ENCODE results near the gene PTCD1. TPM values are rescaled to one million over a fixed set of nuclear protein-coding genes. Genes with fewer than 3 reads are reported as not detected.

The PTCD1 gene
- total and polyA plus RNA-seq, 9 of the 15 experiments (the other 6 are each of a cell fraction or from before 2014, with no cell fraction given) = 0.46 to 17.1 (median 6.2) TPM

DNA sequence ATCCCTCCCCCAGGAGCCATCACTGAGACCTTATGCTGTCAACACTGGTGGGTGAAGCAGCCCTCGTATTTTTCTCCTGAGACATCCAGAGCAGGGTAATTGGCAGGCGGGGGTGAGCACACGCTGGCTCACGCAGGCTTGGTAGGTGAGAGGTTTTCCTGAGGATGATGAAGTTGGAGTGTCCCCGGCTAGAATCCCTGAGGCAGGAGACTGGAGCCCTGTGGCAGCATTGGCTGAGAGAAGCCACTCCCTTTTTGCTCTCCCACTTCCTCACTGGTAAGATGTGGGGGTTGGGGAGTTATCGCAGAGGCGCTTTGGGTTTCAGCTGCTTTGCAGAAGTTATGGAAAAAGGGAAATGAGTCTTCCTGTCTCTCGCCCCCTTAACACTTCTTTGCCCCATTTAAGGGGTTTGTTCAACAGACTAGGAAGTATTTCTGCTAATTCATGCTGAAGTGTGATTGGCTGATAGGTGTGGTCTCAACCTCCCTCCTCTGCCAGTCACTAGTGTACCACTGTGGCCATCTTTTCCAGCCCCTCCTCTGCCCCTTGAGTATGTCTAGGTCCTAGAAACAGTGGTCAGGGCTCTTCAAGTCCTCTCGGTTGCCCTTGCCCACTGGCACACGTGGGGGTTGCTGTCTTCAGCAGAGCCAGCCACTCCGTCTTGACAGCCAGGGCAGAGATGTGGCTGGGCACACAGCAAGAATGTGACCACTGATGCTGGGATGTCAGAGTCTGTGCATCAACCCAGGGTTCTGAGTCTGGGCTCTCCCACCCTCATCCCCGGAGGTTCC is 58.4 kb downstream of the PTCD1 start (continued):
- TF ChIP-seq, protein P1, sequence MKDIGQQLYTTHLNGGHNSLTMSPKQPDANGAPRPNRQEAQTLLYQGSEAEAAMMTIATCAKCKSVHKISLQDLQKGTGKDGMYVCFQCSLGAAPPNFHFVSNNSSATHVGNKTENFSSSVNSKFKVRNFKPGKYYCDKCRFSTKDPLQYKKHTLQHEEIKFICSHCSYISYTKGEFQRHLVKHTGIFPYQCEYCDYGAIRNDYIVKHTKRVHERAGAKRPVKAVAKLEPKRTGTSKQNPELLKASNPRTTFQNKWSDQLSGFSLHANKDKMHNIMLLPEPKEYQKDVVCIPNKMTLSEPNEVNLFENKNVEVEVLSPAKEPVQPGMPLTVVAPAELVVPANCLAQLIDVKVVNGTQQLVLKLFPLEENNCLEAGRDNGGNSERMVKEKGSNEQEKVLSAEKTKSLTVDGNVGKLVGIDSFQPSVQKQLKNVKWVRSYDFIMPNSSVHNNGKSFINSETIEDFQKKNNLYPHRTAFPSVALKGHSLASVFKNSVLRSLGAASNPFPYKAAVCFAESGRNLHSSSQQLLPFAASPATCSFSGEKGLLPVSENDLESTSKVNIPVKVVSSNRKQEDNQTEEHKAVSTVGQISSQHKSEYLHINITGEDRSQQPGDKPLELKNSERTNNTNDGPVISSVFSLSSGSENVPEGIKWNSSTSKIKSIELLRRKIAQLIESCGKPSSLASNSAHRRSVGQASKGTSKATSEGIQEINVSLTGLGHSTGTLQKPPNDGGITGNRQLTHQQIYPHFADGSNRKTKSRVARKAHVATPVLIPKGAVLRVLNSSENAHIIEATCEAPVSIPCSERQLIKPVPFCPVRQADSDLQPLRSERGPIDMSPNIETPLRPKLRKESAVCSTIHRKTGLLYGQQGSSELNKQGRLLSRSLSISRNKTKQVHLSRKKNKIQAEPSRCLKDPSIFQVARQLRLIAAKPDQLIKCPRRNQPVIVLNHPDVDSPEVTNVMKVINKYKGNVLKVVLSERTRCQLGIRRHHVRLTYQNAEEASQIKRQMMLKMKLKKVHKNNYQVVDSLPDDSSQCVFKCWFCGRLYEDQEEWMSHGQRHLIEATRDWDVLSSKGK (CRISPR knock-in tag; IDR thresholded peaks at IDR 0.05) = no peak
- 0 out of 4 replicates have a peak, but pooled peaks of 1 of the 2 experiments have one; percentile 36 for TF ChIP-seq NRF1 (conservative IDR thresholded peaks at IDR 0.05 in 1 of 2, IDR thresholded peaks at IDR 0.05 in 1 of 2)
- peak; percentile 76 for TF ChIP-seq C11orf30 (IDR thresholded peaks at IDR 0.05; ENCODE audit: low read depth)
- TF ChIP-seq CXXC5 (CRISPR knock-in tag; IDR thresholded peaks at IDR 0.05) = peak; percentile 19; the same call in 1 of the 2 replicates
- TF ChIP-seq MYNN (IDR thresholded peaks at IDR 0.05) = peak; percentile 10; the same call in 1 of the 2 replicates
- TF ChIP-seq MYNN (CRISPR knock-in tag; IDR thresholded peaks at IDR 0.05) = no peak
- TF ChIP-seq BMI1 (IDR thresholded peaks at IDR 0.05; ENCODE audit: low read length) = no peak
- TF ChIP-seq, protein P2, sequence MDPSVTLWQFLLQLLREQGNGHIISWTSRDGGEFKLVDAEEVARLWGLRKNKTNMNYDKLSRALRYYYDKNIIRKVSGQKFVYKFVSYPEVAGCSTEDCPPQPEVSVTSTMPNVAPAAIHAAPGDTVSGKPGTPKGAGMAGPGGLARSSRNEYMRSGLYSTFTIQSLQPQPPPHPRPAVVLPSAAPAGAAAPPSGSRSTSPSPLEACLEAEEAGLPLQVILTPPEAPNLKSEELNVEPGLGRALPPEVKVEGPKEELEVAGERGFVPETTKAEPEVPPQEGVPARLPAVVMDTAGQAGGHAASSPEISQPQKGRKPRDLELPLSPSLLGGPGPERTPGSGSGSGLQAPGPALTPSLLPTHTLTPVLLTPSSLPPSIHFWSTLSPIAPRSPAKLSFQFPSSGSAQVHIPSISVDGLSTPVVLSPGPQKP (CRISPR knock-in tag; IDR thresholded peaks at IDR 0.05) = no peak
- TF ChIP-seq XRCC5 (IDR thresholded peaks at IDR 0.05; ENCODE audit: low read depth, low read length) = peak; percentile 55; the same call in 1 of the 2 replicates
- TF ChIP-seq EHMT2 (IDR thresholded peaks at IDR 0.05) = no peak
- TF ChIP-seq HCFC1 (IDR thresholded peaks at IDR 0.05; ENCODE audit: low read depth, low read length) = no peak
- TF ChIP-seq SMARCA4 (IDR thresholded peaks at IDR 0.05) = no peak; the same call in 1 of the 2 replicates
- peak; percentile 29 to 64; a peak in 2 of 4 replicates for TF ChIP-seq RCOR1 (IDR thresholded peaks at IDR 0.05; ENCODE audit: borderline replicate concordance in 1 of 2, low read depth in 2 of 2, low read length in 2 of 2)
- TF ChIP-seq NFIX (CRISPR knock-in tag; IDR thresholded peaks at IDR 0.05; ENCODE audit: low read depth) = no peak
- peak; percentile 81 for TF ChIP-seq ELF1 (tag; IDR thresholded peaks at IDR 0.05)
- TF ChIP-seq MBD1 (CRISPR knock-in tag; IDR thresholded peaks at IDR 0.05) = no peak
- TF ChIP-seq SNIP1 (IDR thresholded peaks at IDR 0.05; ENCODE audit: low read depth) = peak; percentile 80
- TF ChIP-seq, protein P3, sequence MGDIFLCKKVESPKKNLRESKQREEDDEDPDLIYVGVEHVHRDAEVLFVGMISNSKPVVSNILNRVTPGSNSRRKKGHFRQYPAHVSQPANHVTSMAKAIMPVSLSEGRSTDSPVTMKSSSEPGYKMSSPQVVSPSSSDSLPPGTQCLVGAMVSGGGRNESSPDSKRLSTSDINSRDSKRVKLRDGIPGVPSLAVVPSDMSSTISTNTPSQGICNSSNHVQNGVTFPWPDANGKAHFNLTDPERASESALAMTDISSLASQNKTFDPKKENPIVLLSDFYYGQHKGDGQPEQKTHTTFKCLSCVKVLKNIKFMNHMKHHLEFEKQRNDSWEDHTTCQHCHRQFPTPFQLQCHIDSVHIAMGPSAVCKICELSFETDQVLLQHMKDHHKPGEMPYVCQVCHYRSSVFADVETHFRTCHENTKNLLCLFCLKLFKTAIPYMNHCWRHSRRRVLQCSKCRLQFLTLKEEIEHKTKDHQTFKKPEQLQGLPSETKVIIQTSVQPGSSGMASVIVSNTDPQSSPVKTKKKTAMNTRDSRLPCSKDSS (IDR thresholded peaks at IDR 0.05; ENCODE audit: low read depth, partially characterized antibody) = no peak
- TF ChIP-seq ZNF311 (CRISPR knock-in tag; IDR thresholded peaks at IDR 0.05) = no peak
- peak; percentile 81 for TF ChIP-seq NFE2 (IDR thresholded peaks at IDR 0.05; ENCODE audit: low read depth)
